HG03060 (cell line): Measurements from ENCODE around the gene SNAP91.
"Not testable (repeated sequence)": the region's sequence is repeated elsewhere in the genome, so short reads cannot be mapped to it uniquely, and the experiment has no call there.

ENCODE experiments used
- ATAC-seq: cut with Tn5 transposase; IDR thresholded peaks from one replicate; pipeline ENCODE4 v1.9.1; 2021; ENCODE audit warnings: low read depth, moderate number of reproducible peaks; ENCODE audit not compliant: unreplicated experiment

SNAP91 gene

DNA sequence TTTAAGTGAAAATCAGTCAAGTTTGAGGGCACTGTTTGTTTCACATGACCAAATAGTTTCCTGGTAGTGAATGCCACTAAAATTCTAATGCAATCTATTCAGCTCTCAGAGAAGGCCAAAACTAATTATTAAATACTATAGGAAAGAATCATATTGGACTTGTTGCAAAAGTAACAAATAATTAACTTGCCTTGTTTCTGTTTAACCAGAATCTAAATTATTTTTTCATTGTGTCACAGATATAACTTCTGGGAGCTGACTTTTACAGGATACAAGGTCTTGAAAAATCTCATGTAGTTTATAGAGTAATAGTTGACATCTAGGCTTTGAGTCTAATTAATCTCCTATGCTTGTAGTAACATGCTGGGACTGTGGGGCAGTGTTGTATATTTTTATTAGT is 152.0 kb downstream of the SNAP91 start:
- ATAC-seq: no peak

- not testable (repeated sequence) for ATAC-seq
Measured at GRCh38 chr6:83551748-83552147, 157.2 kb downstream of the SNAP91 start.

GRCh38 chr6:83550482-83550881 is 158.4 kb downstream of the SNAP91 start:
- ATAC-seq: not testable (repeated sequence)

- no peak for ATAC-seq
Measured at GRCh38 chr6:83546636-83547035, 162.3 kb downstream of the SNAP91 start.

- ATAC-seq: no peak
Measured at GRCh38 chr6:83539678-83540077, 169.2 kb downstream of the SNAP91 start.

DNA sequence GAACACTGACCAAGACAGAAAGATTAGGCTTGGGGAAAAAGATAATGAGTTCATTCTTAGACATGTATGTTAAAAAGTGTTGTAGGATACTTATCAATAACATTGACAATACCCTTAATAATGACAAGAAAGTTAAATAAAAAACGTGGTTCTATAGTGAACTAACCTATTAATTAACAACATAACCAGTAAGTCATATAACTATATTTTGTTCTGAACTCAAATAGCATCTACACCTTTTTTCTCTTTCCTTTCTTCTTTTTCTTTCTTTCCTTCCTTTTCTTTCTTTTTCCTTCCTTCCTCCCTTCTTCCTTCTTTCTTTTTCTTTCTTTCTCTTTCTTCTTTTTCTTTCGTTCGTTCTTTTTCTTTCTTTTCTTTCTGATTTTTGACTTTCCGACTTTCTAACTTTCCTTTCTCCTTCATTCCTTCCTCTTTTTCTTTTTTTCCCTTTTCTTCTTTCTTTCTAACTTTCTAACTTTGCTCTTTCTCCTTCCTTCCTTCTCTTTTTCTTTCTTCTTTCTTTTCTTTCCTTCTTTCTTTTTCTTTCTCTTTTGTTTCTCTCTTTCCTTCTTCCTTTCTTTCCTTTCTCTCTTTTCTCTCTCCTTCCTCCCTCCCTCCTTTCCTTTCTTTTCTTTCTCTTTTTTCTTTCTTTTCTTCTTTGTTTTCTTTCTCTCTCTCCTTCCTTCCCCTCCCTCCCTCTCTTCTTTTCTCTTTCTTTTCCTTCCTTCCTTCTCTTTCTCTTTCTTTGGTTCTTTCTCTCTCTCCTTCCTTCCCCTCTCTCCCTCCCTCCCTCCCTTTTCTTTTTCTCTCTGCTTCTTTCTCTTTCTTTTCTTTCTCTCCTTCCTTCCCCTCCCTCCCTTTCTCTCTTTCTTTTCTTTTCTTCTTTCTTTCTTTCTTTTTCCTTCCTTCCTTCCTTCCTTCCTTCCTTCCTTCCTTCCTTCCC is 172.0 kb downstream of the SNAP91 start:
- no peak for ATAC-seq

GRCh38 chr6:83536034-83536646 is 172.8 kb downstream of the SNAP91 start:
- peak; percentile 83 for ATAC-seq

GRCh38 chr6:83518816-83519480 is 190.0 kb downstream of the SNAP91 start:
- no peak for ATAC-seq

DNA sequence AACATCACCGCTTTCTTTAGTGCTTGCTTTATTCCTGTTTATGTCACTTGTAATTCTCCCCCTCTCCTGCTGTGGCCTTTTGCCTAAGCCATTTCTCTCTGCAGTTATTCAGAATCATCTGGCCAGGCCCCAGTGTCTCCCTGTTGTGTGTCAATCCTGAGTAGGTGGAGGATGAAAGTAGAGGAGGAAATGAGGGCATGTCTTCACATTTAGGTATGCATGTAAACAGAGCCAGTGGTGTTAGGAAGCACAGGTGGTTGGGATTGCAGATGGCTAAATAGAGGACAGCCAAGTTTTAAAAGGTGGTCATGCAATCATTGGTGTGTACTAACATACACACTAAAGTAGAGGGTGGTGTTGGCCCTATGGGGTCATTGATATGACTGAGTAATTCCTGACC is 191.4 kb downstream of the SNAP91 start:
- no peak for ATAC-seq

DNA sequence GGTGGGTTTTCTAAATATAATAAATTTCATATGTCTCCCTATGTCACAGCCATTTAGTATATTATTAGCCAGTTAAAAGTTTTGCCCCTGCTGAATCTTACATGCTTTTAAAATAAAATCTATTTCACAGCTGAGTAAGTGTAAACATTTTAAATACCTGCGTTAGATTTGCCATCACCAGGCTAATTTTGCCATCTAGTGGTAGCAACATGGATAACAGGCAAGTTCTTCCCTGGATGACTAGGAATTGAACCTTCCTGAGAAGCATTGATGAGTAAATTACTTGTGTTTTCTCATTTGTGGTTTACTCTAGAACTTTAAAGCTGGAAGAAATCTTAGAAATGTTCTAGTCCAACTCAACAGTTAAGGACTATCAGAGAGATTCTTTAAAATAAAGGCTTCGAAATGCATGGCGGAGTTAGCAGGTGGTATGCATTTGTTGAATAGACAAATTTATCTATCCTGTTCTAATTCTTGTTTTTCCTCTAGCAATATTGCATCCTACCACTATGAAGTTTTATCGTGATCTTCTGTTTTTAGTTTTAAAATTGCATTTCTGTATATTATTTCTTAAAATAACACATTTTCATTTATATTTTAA is 193.9 kb downstream of the SNAP91 start:
- ATAC-seq: peak; percentile 52

- no peak for ATAC-seq
Measured at GRCh38 chr6:83514466-83514865, 194.4 kb downstream of the SNAP91 start.

DNA sequence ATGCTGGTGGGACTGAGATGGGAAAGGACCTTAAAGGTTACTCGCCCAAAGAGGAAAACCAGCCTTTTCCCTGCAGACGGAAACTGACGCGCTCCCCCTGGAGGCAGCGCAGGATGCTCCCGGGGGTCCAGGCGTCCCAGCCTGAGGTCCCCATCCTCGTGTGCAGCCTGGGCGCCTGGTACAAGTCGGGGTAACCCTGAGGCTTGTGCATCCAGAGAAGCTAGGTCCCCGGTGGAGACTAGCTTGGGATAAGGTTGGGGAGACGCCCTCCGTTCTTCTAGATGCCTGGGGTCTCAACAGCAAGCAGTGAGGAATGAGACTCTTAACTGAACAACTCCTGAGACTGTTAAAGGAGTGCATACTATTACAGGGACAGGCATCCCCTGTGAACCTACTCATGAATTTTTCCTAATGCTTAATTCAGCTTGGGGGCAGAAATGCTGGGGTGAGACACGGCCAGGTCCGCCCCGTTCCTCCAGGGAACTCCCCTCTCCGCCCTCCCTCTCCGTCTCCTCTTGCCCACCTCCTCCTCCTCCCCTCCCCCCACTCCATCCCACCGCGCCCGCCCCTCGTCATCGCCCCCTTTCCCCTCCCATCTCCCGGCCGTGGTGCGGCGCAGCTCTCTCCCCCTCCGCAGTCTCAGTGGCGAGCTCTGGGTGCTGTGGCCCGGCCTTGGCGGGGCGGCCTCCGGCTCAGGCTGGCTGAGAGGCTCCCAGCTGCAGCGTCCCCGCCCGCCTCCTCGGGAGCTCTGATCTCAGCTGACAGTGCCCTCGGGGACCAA is 196.8 kb downstream of the SNAP91 start, which contains the start of gene PRSS35:
PRSS35 (plus strand) TSS at position 634 of the 781 bp plus-strand sequence. CDS start 10,908 bp downstream, outside the sequence.
- no peak for ATAC-seq

DNA sequence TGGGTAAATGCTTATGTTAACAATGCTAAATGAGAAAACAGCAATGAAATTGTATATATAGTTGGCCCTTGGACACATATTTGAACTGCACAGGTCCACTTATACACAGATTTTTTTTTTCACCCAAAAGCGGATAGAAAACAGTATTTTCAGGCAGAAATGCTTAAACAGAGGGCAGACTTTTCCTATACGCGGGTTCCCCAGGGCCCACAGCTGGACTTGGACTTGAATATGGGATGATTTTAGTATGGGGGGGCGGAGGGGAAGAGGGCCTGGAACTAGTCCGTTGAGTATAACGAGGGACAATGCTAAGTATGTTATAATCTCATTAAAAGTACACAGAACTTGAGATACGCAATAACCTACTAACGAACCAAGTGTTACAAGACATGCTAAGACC is 197.6 kb downstream of the SNAP91 start:
- ATAC-seq: no peak

- no peak for ATAC-seq
Measured at GRCh38 chr6:83510791-83511190, 198.1 kb downstream of the SNAP91 start.

GRCh38 chr6:83509441-83509840 is 199.5 kb downstream of the SNAP91 start:
- ATAC-seq: no peak

DNA sequence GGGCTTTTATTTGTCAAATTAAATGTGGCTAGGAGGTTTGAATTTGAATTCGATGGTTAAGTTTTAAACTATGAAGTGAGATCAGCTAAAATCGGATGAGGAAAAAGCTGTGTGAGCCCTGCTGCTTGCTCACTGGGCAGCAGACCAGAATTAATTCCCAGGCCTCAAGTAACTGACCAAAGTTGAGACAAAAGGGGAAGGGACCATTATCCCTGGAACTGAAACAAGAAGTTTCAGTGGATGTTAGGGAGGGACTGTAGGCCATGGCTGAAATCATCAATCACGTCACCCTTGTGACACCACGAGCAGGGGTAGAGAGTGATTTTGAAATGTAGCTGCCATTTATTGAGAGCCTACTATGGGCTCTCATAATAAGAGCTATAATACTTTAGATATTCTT is 203.5 kb downstream of the SNAP91 start:
- no peak for ATAC-seq
